Gastrocnemius medialis (tissue), 4 donors: Measurements from ENCODE around the gene CLNK.
"Not testable (repeated sequence)": the region's sequence is repeated elsewhere in the genome, so short reads cannot be mapped to it uniquely, and the experiment has no call there.

Experiments
- POLR2A ChIP-seq, 2 donors: fragments of 450-650 bp; IDR thresholded peaks; one replicate each; pipeline ENCODE4 v1.6.1; 2017; ENCODE audit warnings: antibody characterized with exemption in 2 of 2, mild to moderate bottlenecking in 2 of 2, moderate library complexity in 2 of 2
- TF ChIP-seq, protein P1 (sequence below), 5 experiments: fragments of 450-650 bp in 3 of 5; fragments of 200-600 bp in 2 of 5; sonication (generic) in 2 of 5; IDR thresholded peaks in 4 of 5; conservative IDR thresholded peaks in 1 of 5; 1 replicate in 4 of 5; 2 replicates in 1 of 5; pipeline ENCODE4 v1.5.1; 2016 to 2019; ENCODE audit warnings: antibody characterized with exemption in 5 of 5, mild to moderate bottlenecking in 3 of 5, moderate library complexity in 3 of 5

- TF ChIP-seq, protein P1, sequence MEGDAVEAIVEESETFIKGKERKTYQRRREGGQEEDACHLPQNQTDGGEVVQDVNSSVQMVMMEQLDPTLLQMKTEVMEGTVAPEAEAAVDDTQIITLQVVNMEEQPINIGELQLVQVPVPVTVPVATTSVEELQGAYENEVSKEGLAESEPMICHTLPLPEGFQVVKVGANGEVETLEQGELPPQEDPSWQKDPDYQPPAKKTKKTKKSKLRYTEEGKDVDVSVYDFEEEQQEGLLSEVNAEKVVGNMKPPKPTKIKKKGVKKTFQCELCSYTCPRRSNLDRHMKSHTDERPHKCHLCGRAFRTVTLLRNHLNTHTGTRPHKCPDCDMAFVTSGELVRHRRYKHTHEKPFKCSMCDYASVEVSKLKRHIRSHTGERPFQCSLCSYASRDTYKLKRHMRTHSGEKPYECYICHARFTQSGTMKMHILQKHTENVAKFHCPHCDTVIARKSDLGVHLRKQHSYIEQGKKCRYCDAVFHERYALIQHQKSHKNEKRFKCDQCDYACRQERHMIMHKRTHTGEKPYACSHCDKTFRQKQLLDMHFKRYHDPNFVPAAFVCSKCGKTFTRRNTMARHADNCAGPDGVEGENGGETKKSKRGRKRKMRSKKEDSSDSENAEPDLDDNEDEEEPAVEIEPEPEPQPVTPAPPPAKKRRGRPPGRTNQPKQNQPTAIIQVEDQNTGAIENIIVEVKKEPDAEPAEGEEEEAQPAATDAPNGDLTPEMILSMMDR (IDR thresholded peaks at IDR 0.05 in 4 of 5, conservative IDR thresholded peaks at IDR 0.05 in 1 of 5): not testable (repeated sequence)
- TF ChIP-seq POLR2A (IDR thresholded peaks at IDR 0.05): not testable (repeated sequence)
Measured at GRCh38 chr4:10614926-10615325, 69.6 kb downstream of the CLNK start.
